HepG2 (cell line): ENCODE measurements around the gene SMARCE1. TPM values are rescaled to one million over a fixed set of nuclear protein-coding genes. Genes with fewer than 3 reads are reported as not detected.

Source experiments
- CHCHD3 ChIP-seq: sonication (generic); formaldehyde crosslinking; IDR thresholded peaks from 2 replicates; pipeline ENCODE4 v1.8.0; 2022; ENCODE audit warnings: mild to moderate bottlenecking, missing genetic modification reagents, moderate library complexity
- CHD2 ChIP-seq: IDR thresholded peaks from 2 replicates; pipeline ENCODE4 v1.6.1; 2011; ENCODE audit warnings: low read depth, low read length, improper control_type of control experiment
- FOXA3 ChIP-seq: IDR thresholded peaks from 2 replicates; pipeline ENCODE4 v1.6.1; 2016; ENCODE audit warnings: missing genetic modification reagents, missing compliant biosample characterization
- HDAC2 ChIP-seq: sonication (generic); formaldehyde crosslinking; IDR thresholded peaks from 2 replicates; pipeline ENCODE4 v1.4.0; 2020; ENCODE audit warnings: missing genetic modification reagents
- HNRNPLL ChIP-seq: fragments of 200-400 bp; formaldehyde crosslinking; IDR thresholded peaks from 2 replicates; pipeline ENCODE4 v1.6.1; 2017; ENCODE audit warnings: mild to moderate bottlenecking, low read depth, low read length; ENCODE audit not compliant: poor library complexity, severe bottlenecking
- KAT7 ChIP-seq: IDR thresholded peaks from 2 replicates; pipeline ENCODE4 v1.6.1; 2018; ENCODE audit warnings: borderline replicate concordance, missing compliant biosample characterization
- NFE2 ChIP-seq: sonication (generic); formaldehyde crosslinking; IDR thresholded peaks from 2 replicates; pipeline ENCODE4 v1.4.0; 2020; ENCODE audit warnings: missing genetic modification reagents
- NFE2L1 ChIP-seq: sonication (generic); formaldehyde crosslinking; IDR thresholded peaks from 2 replicates; pipeline ENCODE4 v1.4.0; 2020; ENCODE audit warnings: missing genetic modification reagents, mild to moderate bottlenecking, borderline replicate concordance
- PHF21A ChIP-seq: sonication (generic); formaldehyde crosslinking; IDR thresholded peaks from 2 replicates; pipeline ENCODE4 v1.5.0; 2020; ENCODE audit warnings: mild to moderate bottlenecking, missing genetic modification reagents
- PRMT3 ChIP-seq: sonication (generic); formaldehyde crosslinking; IDR thresholded peaks from 2 replicates; pipeline ENCODE4 v1.8.1; 2022; ENCODE audit warnings: low read depth, mild to moderate bottlenecking, moderate library complexity, missing genetic modification reagents, borderline replicate concordance
- SKI ChIP-seq: fragments of 450-650 bp; IDR thresholded peaks from one replicate; pipeline ENCODE4 v1.6.1; 2018; ENCODE audit warnings: mild to moderate bottlenecking; ENCODE audit not compliant: partially characterized antibody
- ZFP82 ChIP-seq: sonication (generic); formaldehyde crosslinking; IDR thresholded peaks from 2 replicates; pipeline ENCODE4 v1.5.1; 2020; ENCODE audit warnings: mild to moderate bottlenecking, missing genetic modification reagents, borderline replicate concordance
- ZFY ChIP-seq: sonication (generic); formaldehyde crosslinking; IDR thresholded peaks from 2 replicates; pipeline ENCODE4 v1.4.0; 2020; ENCODE audit warnings: missing genetic modification reagents
- ZIK1 ChIP-seq: sonication (generic); formaldehyde crosslinking; IDR thresholded peaks from 2 replicates; pipeline ENCODE4 v1.5.0; 2020; ENCODE audit warnings: mild to moderate bottlenecking, low read depth, missing genetic modification reagents, borderline replicate concordance
- ZNF124 ChIP-seq: sonication (generic); formaldehyde crosslinking; IDR thresholded peaks from 2 replicates; pipeline ENCODE4 v1.4.0; 2020; ENCODE audit warnings: missing genetic modification reagents
- ZNF251 ChIP-seq: sonication (generic); formaldehyde crosslinking; IDR thresholded peaks from 2 replicates; pipeline ENCODE4 v1.9.0; 2021; ENCODE audit warnings: mild to moderate bottlenecking, missing genetic modification reagents
- ZNF326 ChIP-seq: sonication (generic); formaldehyde crosslinking; IDR thresholded peaks from 2 replicates; pipeline ENCODE4 v1.4.0; 2020; ENCODE audit warnings: missing genetic modification reagents, borderline replicate concordance
- ZNF550 ChIP-seq: sonication (generic); formaldehyde crosslinking; IDR thresholded peaks from 2 replicates; pipeline ENCODE4 v1.4.0; 2020; ENCODE audit warnings: mild to moderate bottlenecking, missing genetic modification reagents, borderline replicate concordance
- ZNF567 ChIP-seq: sonication (generic); formaldehyde crosslinking; IDR thresholded peaks from 2 replicates; pipeline ENCODE4 v1.8.1; 2023; ENCODE audit warnings: mild to moderate bottlenecking, missing genetic modification reagents, borderline replicate concordance
- polyA plus RNA-seq, 8 experiments: library from polyadenylated mRNA; depleted of rRNA in 3 of 8; stranded (reverse) in 7 of 8; unstranded in 1 of 8; fragments of >200 nt; fragmentation: Illumina TruSeq in 4 of 8; extraction: Trizol in 4 of 8; gene quantifications; 2 replicates each; pipeline versions ENCODE4 v1.2.1 to v1.2.3, GENCODE V29; 2011 to 2016; ENCODE audit warnings: low read depth in 4 of 8, missing spikeins in 1 of 8, mixed read lengths in 1 of 8; ENCODE audit not compliant: insufficient read depth in 1 of 8
- total RNA-seq, 5 experiments: library from RNA; depleted of rRNA; stranded (reverse); fragments of >200 nt; fragmentation: Illumina TruSeq; extraction: Trizol; gene quantifications; 2 replicates each; pipeline ENCODE4 v1.2.3, GENCODE V29; 2016; ENCODE audit warnings: low read depth in 1 of 5
- TF ChIP-seq, protein P1 (sequence below): sonication (generic); formaldehyde crosslinking; IDR thresholded peaks from 2 replicates; pipeline ENCODE4 v1.8.0; 2022; ENCODE audit warnings: missing genetic modification reagents, mild to moderate bottlenecking, inconsistent platforms, borderline replicate concordance
- TF ChIP-seq, protein P2 (sequence below): sonication (generic); formaldehyde crosslinking; conservative IDR thresholded peaks from 2 replicates; pipeline ENCODE4 v1.4.0; 2020; ENCODE audit warnings: missing genetic modification reagents
- TF ChIP-seq, protein P3 (sequence below): sonication (generic); formaldehyde crosslinking; IDR thresholded peaks from 2 replicates; pipeline ENCODE4 v1.4.0; 2020; ENCODE audit warnings: missing genetic modification reagents, low read depth, mild to moderate bottlenecking, borderline replicate concordance
- TF ChIP-seq, protein P4 (sequence below): sonication (generic); formaldehyde crosslinking; IDR thresholded peaks from 2 replicates; pipeline ENCODE4 v1.8.0; 2023; ENCODE audit warnings: mild to moderate bottlenecking, missing genetic modification reagents
- TF ChIP-seq, protein P5 (sequence below): sonication (generic); formaldehyde crosslinking; IDR thresholded peaks from 2 replicates; pipeline ENCODE4 v1.4.0; 2020; ENCODE audit warnings: mild to moderate bottlenecking, missing genetic modification reagents

SMARCE1 gene
- total and polyA plus RNA-seq, 2 of the 13 experiments (the other 11 are each of a cell fraction or from before 2014, with no cell fraction given), result 43.5 to 127 TPM

DNA sequence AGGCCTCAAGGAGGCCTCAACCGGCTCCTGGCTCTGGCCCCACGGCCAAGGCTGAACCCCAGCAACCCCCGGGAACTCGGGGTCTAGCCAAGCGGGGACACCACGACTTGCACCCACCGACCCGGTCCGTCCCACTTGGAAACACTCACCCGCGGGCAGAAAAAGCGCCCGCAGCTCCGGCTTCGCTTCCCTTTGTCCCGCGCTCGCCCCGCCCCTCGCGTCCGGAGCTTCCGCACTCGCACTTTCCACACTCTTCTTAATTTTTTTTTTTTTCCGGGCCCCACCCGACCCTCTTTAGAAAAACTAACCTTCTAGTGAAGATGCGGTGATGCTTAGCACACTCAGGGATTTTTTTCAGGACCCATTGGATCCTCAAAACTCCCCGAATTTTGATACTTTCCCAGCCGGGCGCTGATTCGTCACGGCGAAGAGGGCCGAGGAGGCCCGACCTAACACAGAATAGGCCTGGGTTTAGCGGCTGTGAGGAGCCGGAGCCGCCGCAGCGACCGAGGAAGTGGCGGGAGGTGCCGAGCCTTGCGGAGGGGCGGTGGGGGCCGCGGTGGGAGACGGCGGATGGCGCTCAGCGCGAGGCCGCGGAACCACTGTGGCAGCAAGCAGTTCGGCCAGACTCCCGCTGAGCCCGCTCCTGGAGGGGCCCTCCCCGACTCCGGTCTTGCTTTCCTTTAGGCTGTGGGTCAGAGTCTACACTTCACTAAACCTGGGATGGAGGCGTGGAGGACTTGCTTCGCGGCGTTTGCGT, at the start of gene SMARCE1 (continued):
- TF ChIP-seq, protein P1, sequence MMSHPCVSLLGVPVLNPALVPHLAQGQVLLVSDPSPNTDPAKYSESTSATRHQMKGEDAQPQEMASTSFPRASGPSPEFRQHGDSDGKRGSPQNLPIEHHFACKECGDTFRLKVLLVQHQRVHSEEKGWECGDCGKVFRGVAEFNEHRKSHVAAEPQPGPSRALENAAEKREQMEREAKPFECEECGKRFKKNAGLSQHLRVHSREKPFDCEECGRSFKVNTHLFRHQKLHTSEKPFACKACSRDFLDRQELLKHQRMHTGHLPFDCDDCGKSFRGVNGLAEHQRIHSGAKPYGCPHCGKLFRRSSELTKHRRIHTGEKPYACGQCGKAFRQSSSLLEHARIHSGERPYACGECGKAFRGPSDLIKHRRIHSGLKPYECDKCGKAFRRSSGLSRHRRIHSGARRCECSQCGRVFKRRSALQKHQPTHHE (CRISPR knock-in tag), result no peak; the same call in 1 of the 2 replicates
- no peak; the same call in 1 of the 2 replicates for TF ChIP-seq HDAC2 (CRISPR knock-in tag)
- TF ChIP-seq, protein P2, sequence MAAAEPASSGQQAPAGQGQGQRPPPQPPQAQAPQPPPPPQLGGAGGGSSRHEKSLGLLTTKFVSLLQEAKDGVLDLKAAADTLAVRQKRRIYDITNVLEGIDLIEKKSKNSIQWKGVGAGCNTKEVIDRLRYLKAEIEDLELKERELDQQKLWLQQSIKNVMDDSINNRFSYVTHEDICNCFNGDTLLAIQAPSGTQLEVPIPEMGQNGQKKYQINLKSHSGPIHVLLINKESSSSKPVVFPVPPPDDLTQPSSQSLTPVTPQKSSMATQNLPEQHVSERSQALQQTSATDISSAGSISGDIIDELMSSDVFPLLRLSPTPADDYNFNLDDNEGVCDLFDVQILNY (CRISPR knock-in tag), result peak; percentile 77; the same call in 1 of the 2 replicates
- TF ChIP-seq KAT7 (CRISPR knock-in tag), result peak; percentile 86
- TF ChIP-seq CHCHD3 (CRISPR knock-in tag), result 0 out of 2 replicates have a peak, but pooled peaks have one; percentile 8
- peak; percentile 94 for TF ChIP-seq HNRNPLL
- TF ChIP-seq ZNF326, result no peak
- TF ChIP-seq, protein P3, sequence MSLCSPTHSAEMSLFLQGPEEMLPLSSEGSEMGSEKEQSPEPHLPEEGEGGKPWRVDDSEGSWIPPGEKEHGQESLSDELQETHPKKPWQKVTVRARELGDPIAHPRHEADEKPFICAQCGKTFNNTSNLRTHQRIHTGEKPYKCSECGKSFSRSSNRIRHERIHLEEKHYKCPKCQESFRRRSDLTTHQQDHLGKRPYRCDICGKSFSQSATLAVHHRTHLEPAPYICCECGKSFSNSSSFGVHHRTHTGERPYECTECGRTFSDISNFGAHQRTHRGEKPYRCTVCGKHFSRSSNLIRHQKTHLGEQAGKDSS (CRISPR knock-in tag), result no peak
- TF ChIP-seq ZIK1 (CRISPR knock-in tag), result peak; percentile 68
- no peak; the same call in 1 of the 2 replicates for TF ChIP-seq FOXA3 (CRISPR knock-in tag)
- TF ChIP-seq ZNF567, result peak; percentile 90; the same call in 1 of the 2 replicates
- TF ChIP-seq ZNF550 (CRISPR knock-in tag), result no peak
- TF ChIP-seq PHF21A (CRISPR knock-in tag), result peak; percentile 53; the same call in 1 of the 2 replicates
- TF ChIP-seq PRMT3, result 0 out of 2 replicates have a peak, but pooled peaks have one; percentile 63
- TF ChIP-seq ZFY (CRISPR knock-in tag), result peak; percentile 99
- no peak for TF ChIP-seq NFE2L1 (CRISPR knock-in tag)
- TF ChIP-seq, protein P4, sequence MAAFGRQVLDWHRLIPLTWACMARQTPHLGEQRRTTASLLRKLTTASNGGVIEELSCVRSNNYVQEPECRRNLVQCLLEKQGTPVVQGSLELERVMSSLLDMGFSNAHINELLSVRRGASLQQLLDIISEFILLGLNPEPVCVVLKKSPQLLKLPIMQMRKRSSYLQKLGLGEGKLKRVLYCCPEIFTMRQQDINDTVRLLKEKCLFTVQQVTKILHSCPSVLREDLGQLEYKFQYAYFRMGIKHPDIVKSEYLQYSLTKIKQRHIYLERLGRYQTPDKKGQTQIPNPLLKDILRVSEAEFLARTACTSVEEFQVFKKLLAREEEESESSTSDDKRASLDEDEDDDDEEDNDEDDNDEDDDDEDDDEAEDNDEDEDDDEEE (CRISPR knock-in tag), result peak; percentile 55; the same call in 1 of the 2 replicates
- TF ChIP-seq CHD2, result no peak
- no peak for TF ChIP-seq ZNF251
- no peak; the same call in 1 of the 2 replicates for TF ChIP-seq NFE2 (CRISPR knock-in tag)
- TF ChIP-seq, protein P5, sequence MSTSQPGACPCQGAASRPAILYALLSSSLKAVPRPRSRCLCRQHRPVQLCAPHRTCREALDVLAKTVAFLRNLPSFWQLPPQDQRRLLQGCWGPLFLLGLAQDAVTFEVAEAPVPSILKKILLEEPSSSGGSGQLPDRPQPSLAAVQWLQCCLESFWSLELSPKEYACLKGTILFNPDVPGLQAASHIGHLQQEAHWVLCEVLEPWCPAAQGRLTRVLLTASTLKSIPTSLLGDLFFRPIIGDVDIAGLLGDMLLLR, result 0 out of 2 replicates have a peak, but pooled peaks have one; percentile 77
- TF ChIP-seq SKI, result no peak
- peak; percentile 34; the same call in 1 of the 2 replicates for TF ChIP-seq ZFP82 (CRISPR knock-in tag)
- peak; percentile 72; the same call in 1 of the 2 replicates for TF ChIP-seq ZNF124 (CRISPR knock-in tag)
